GM12891 (cell line): ENCODE measurements around the gene WLS.

ENCODE experiments used
- POLR2A ChIP-seq: IDR thresholded peaks from 2 replicates; pipeline ENCODE4 v1.6.1; 2011; ENCODE audit warnings: low read depth, low read length, control low read depth
- POLR2AphosphoS5 ChIP-seq: IDR thresholded peaks from 2 replicates; pipeline ENCODE4 v1.6.1; 2011; ENCODE audit warnings: low read depth, low read length, control low read depth
- TAF1 ChIP-seq: IDR thresholded peaks from 2 replicates; pipeline ENCODE4 v1.6.1; 2011; ENCODE audit warnings: low read depth, low read length, control low read depth

GRCh38 chr1:68151690-68152089, 80.6 kb downstream of the WLS start:
- no peak for TF ChIP-seq POLR2A
- TF ChIP-seq POLR2AphosphoS5, result no peak
- no peak for TF ChIP-seq TAF1
